DMS 273 (cell line): ENCODE results near the gene SPOCK1.

ENCODE experiments used
- DNase-seq: peaks from one replicate; lab custom pipeline; 2025; ENCODE audit not compliant: unreplicated experiment; lab: John Stamatoyannopoulos, UW

SPOCK1 gene

GRCh38 chr5:137040641-137041340 is 458.3 kb downstream of the SPOCK1 start:
- DNase-seq = peak; percentile 45

- DNase-seq = peak; percentile 93
These were observed 459.1 kb downstream of the SPOCK1 start for GRCh38 chr5:137040024-137040423.

- no peak for DNase-seq
These were observed 461.3 kb downstream of the SPOCK1 start for GRCh38 chr5:137037848-137038247.

GRCh38 chr5:137036640-137037039 is 462.5 kb downstream of the SPOCK1 start:
- DNase-seq = peak; percentile 16

GRCh38 chr5:137035480-137035878 is 463.6 kb downstream of the SPOCK1 start:
- no peak for DNase-seq

- DNase-seq = no peak
These were observed 464.2 kb downstream of the SPOCK1 start for GRCh38 chr5:137034764-137035479.

GRCh38 chr5:137034213-137034612 is 464.9 kb downstream of the SPOCK1 start:
- DNase-seq = no peak

GRCh38 chr5:137032929-137033328 is 466.2 kb downstream of the SPOCK1 start:
- DNase-seq = no peak

GRCh38 chr5:137027758-137028157 is 471.4 kb downstream of the SPOCK1 start:
- DNase-seq = no peak

- no peak for DNase-seq
These were observed 472.8 kb downstream of the SPOCK1 start for GRCh38 chr5:137026296-137026695.

GRCh38 chr5:137024044-137024443 is 475.1 kb downstream of the SPOCK1 start:
- peak; percentile 11 for DNase-seq

GRCh38 chr5:137023371-137023770 is 475.8 kb downstream of the SPOCK1 start:
- DNase-seq = no peak

GRCh38 chr5:137022725-137023124 is 476.4 kb downstream of the SPOCK1 start:
- DNase-seq = no peak

- DNase-seq = peak; percentile 15
These were observed 477.1 kb downstream of the SPOCK1 start for GRCh38 chr5:137022043-137022442.

GRCh38 chr5:137019229-137019628 is 479.9 kb downstream of the SPOCK1 start:
- no peak for DNase-seq

- peak; percentile 41 for DNase-seq
These were observed 482.3 kb downstream of the SPOCK1 start for GRCh38 chr5:137016783-137017324.

GRCh38 chr5:137015540-137016116 is 483.5 kb downstream of the SPOCK1 start:
- peak; percentile 45 for DNase-seq

- no peak for DNase-seq
These were observed 484.4 kb downstream of the SPOCK1 start for GRCh38 chr5:137014731-137015130.

- DNase-seq = no peak
These were observed 488.9 kb downstream of the SPOCK1 start for GRCh38 chr5:137010226-137010625.

GRCh38 chr5:137004279-137004678 is 494.8 kb downstream of the SPOCK1 start:
- no peak for DNase-seq

GRCh38 chr5:137001026-137001569 is 498.0 kb downstream of the SPOCK1 start:
- no peak for DNase-seq

GRCh38 chr5:136999787-137000186 is 499.3 kb downstream of the SPOCK1 start:
- DNase-seq = no peak
